Osteocyte (in vitro differentiated cells): Measurements from ENCODE around the gene SNRNP70. TPM values are rescaled to one million over a fixed set of nuclear protein-coding genes. Genes with fewer than 3 reads are reported as not detected.

Experiments
- DNase-seq: peaks from one replicate; pipeline ENCODE4 v3.0.0; 2021; ENCODE audit warnings: mixed read lengths; ENCODE audit not compliant: unreplicated experiment; ENCODE audit errors: extremely low spot score
- H3K27ac Mint-ChIP-seq: one replicate; pipeline ENCODE4 v1.8.0; 2021; ENCODE audit warnings: mild to moderate bottlenecking, mixed read lengths; ENCODE audit not compliant: unreplicated experiment
- H3K27me3 Mint-ChIP-seq: one replicate; pipeline ENCODE4 v1.8.0; 2021; ENCODE audit warnings: mixed read lengths; ENCODE audit not compliant: unreplicated experiment
- H3K36me3 Mint-ChIP-seq: one replicate; pipeline ENCODE4 v1.8.0; 2021; ENCODE audit warnings: mixed read lengths; ENCODE audit not compliant: unreplicated experiment
- H3K4me1 Mint-ChIP-seq: one replicate; pipeline ENCODE4 v1.8.0; 2021; ENCODE audit warnings: mixed read lengths; ENCODE audit not compliant: unreplicated experiment
- H3K4me3 Mint-ChIP-seq: one replicate; pipeline ENCODE4 v1.8.0; 2021; ENCODE audit warnings: mild to moderate bottlenecking, moderate library complexity, mixed read lengths; ENCODE audit not compliant: unreplicated experiment
- H3K9me3 Mint-ChIP-seq: one replicate; pipeline ENCODE4 v1.8.0; 2021; ENCODE audit warnings: mixed read lengths; ENCODE audit not compliant: unreplicated experiment
- CTCF ChIP-seq: fragments of 200-600 bp; sonication (generic); IDR thresholded peaks from 2 replicates; pipeline ENCODE4 v1.5.0; 2021; ENCODE audit warnings: antibody characterized with exemption, mild to moderate bottlenecking, moderate library complexity
- total RNA-seq: library from RNA; stranded (reverse); gene quantifications from 2 replicates; pipeline ENCODE4 v1.2.1, GENCODE V29; 2021

The SNRNP70 gene
- total RNA-seq, 1 donor from 2014 or later = 286 TPM

- peaks cover 6% of the 10 kb centered on the region for H3K27me3 Mint-ChIP-seq
- H3K4me3 Mint-ChIP-seq = no peak overlapping the region
- H3K9me3 Mint-ChIP-seq = no peaks in the 10 kb centered on the region
- H3K36me3 Mint-ChIP-seq = no peaks in the 10 kb centered on the region
- no peak overlapping the region for H3K27ac Mint-ChIP-seq
- DNase-seq = no peak
- H3K4me1 Mint-ChIP-seq = peaks cover 15% of the 10 kb centered on the region
- no peak for TF ChIP-seq CTCF
These were observed 26.7 kb upstream of the SNRNP70 start for GRCh38 chr19:49058562-49058961.

DNA sequence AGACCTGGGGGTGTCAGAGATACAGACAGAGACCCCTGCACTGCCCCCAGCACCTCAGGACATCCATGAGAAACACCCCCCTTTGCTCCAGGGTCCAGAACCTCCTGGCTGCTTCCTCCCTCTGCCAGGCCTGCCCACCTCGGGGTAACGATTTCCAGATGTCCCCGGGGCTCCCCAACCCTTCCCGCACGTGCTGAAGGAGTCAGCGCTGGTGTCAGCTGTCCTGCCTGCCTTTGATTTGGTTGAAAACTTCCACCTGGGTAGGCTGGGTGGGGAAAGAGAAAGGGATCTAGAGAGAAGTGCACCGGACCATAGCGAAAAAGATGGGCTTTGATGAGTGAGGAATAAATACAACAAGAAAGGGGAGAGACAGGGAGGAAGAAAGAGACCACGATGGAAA lies 26.2 kb upstream of the SNRNP70 start:
- H3K36me3 Mint-ChIP-seq = no peaks in the 10 kb centered on the region
- H3K9me3 Mint-ChIP-seq = no peaks in the 10 kb centered on the region
- peaks cover 6% of the 10 kb centered on the region for H3K27me3 Mint-ChIP-seq
- peaks cover 15% of the 10 kb centered on the region for H3K4me1 Mint-ChIP-seq
- no peak overlapping the region for H3K4me3 Mint-ChIP-seq
- no peak for TF ChIP-seq CTCF
- DNase-seq = no peak
- no peak overlapping the region for H3K27ac Mint-ChIP-seq

DNA sequence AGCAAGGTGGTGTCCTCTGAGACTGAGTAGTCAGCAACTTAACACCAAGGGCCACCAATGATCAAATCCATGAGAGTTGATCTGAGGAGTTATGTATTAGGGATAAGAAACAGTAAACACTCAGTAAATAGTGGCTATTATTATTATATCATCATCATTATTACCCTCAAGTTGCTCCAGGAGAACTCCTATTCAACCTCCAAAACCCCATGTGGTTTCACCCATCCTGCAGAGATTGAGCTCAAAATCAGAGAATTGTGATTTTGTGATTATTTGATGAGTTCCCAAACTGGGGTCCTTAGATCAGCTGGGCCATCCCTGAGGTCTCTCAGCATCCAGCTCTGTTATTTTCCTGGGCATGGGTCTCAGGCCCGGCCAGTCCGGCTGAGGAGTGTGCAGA lies 24.3 kb upstream of the SNRNP70 start:
- Mint-ChIP-seq H3K4me3 (no peak overlapping the region), H3K9me3 (no peaks in the 10 kb centered on the region), H3K27me3 (peaks cover 12% of the 10 kb centered on the region), H3K27ac (no peak overlapping the region), H3K4me1 (peaks cover 20% of the 10 kb centered on the region), H3K36me3 (no peaks in the 10 kb centered on the region)
- TF ChIP-seq CTCF = no peak
- no peak for DNase-seq

- Mint-ChIP-seq H3K4me3 (no peak overlapping the region), H3K27ac (no peak overlapping the region), H3K9me3 (no peaks in the 10 kb centered on the region), H3K27me3 (peaks cover 16% of the 10 kb centered on the region), H3K36me3 (no peaks in the 10 kb centered on the region), H3K4me1 (peaks cover 18% of the 10 kb centered on the region)
- TF ChIP-seq CTCF = no peak
- no peak for DNase-seq
These were observed 23.8 kb upstream of the SNRNP70 start for GRCh38 chr19:49061445-49061844.

DNA sequence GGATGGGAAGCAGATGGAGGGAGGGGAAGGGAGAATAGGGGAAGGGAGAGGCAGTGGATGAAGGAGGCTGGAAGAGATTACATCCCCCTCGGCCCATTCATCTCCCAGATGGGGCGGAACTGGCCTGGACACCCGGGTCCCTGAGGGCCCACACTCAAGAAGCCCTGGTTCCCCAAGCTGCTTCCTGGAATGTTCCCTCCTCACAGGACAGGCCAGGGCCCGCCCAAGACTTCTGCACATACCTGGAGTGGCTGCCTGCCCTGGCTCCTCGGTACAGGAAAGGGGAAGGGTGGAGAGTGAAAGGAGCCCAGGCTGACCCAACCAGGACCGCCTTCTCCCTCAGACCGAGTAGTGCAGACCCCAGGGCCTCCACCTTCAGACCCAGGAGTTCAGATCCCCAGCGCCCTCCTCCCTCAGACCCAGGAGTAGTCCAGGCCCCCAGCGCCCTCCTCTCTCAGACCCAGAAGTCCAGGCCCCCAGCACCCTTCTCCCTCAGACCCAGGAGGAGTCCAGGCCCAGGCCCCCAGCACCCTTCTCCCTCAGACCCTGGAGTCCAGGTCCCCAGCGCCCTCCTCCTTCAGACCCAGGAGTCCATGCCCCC lies 21.1 kb upstream of the SNRNP70 start:
- H3K36me3 Mint-ChIP-seq = no peaks in the 10 kb centered on the region
- H3K4me1 Mint-ChIP-seq = peaks cover 7% of the 10 kb centered on the region
- no peak overlapping the region for H3K27ac Mint-ChIP-seq
- peak overlapping the region; percentile 45 for H3K4me3 Mint-ChIP-seq
- DNase-seq = no peak
- peaks cover 32% of the 10 kb centered on the region for H3K27me3 Mint-ChIP-seq
- H3K9me3 Mint-ChIP-seq = peaks cover under 1% of the 10 kb centered on the region
- TF ChIP-seq CTCF = no peak
